Right atrium auricular region (tissue), 2 donors: ENCODE data around the gene YTHDF1. TPM values are rescaled to one million over a fixed set of nuclear protein-coding genes. Genes with fewer than 3 reads are reported as not detected.

ENCODE experiments used
- DNase-seq: peaks from one replicate; pipeline ENCODE4 v3.0.0-alpha.2; 2019; ENCODE audit warnings: low spot score
- H3K27ac ChIP-seq, 2 donors: fragments of 200-600 bp; sonication (generic); 1 replicate in 1 of 2; 2 replicates in 1 of 2; pipeline ENCODE4 v1.5.1; 2016 to 2019
- H3K27me3 ChIP-seq, 2 donors: fragments of 200-600 bp; sonication (generic); one replicate each; pipeline versions ENCODE4 v1.5.1 to v1.6.0; 2017 to 2019
- H3K36me3 ChIP-seq: fragments of 200-600 bp; sonication (generic); one replicate; pipeline ENCODE4 v1.5.1; 2016
- H3K4me1 ChIP-seq, 2 donors: fragments of 200-600 bp; sonication (generic); one replicate each; pipeline versions ENCODE4 v1.5.1 to v1.6.0; 2017 to 2019
- H3K4me3 ChIP-seq, 2 donors: fragments of 200-600 bp; sonication (generic); 1 replicate in 1 of 2; 2 replicates in 1 of 2; pipeline ENCODE4 v1.5.1; 2017 to 2019; ENCODE audit warnings: mild to moderate bottlenecking in 1 of 2, moderate library complexity in 1 of 2
- H3K9me3 ChIP-seq, 2 donors: fragments of 200-600 bp; sonication (generic); one replicate each; pipeline ENCODE4 v1.5.1; 2019
- CTCF ChIP-seq, 2 donors: fragments of 200-600 bp; sonication (generic); IDR thresholded peaks; one replicate each; pipeline ENCODE4 v1.5.1; 2019; ENCODE audit warnings: antibody characterized with exemption in 2 of 2
- total RNA-seq, 2 donors: library from RNA; depleted of rRNA; stranded (reverse); fragments of >200 nt; gene quantifications; one replicate each; pipeline ENCODE4 v1.1.0, GENCODE V29; 2016

YTHDF1 gene
- total RNA-seq, 2 donors from 2014 or later: 15.7 to 26.1 TPM

- TF ChIP-seq CTCF (IDR thresholded peaks at IDR 0.05): no peak
Measured at GRCh38 chr20:63210011-63210605, 5.8 kb downstream of the YTHDF1 start.

GRCh38 chr20:63208346-63208909, 7.5 kb downstream of the YTHDF1 start:
- no peak for TF ChIP-seq CTCF (IDR thresholded peaks at IDR 0.05)
- Histone ChIP-seq H3K4me3 (no peak overlapping the region), H3K27me3 (no peaks in the 10 kb centered on the region), H3K9me3 (no peaks in the 10 kb centered on the region), H3K27ac (no peak overlapping the region), H3K4me1 (peaks cover 0 to 39% of the 10 kb centered on the region in 2 donors), H3K36me3 (peaks cover 87% of the 10 kb centered on the region)
- DNase-seq: no peak

More at GRCh38 chr20:63210011-63210605, 5.8 kb downstream of the YTHDF1 start:
- H3K27me3 ChIP-seq: no peaks in the 10 kb centered on the region
- DNase-seq: no peak
- H3K4me3 ChIP-seq: no peak overlapping the region
- peaks cover 80% of the 10 kb centered on the region for H3K36me3 ChIP-seq
- H3K9me3 ChIP-seq: no peaks in the 10 kb centered on the region
- no peak overlapping the region for H3K27ac ChIP-seq
- peaks cover 0 to 55% of the 10 kb centered on the region in 2 donors for H3K4me1 ChIP-seq

GRCh38 chr20:63206878-63207277, 9.1 kb downstream of the YTHDF1 start:
- no peak overlapping the region for H3K27ac ChIP-seq
- no peaks in the 10 kb centered on the region for H3K9me3 ChIP-seq
- peaks cover 87% of the 10 kb centered on the region for H3K36me3 ChIP-seq
- TF ChIP-seq CTCF (IDR thresholded peaks at IDR 0.05): no peak
- H3K4me1 ChIP-seq: peaks cover 0 to 25% of the 10 kb centered on the region in 2 donors
- no peak for DNase-seq
- H3K27me3 ChIP-seq: no peaks in the 10 kb centered on the region
- no peak overlapping the region for H3K4me3 ChIP-seq

- Histone ChIP-seq H3K36me3 (peaks cover 87% of the 10 kb centered on the region), H3K27me3 (no peaks in the 10 kb centered on the region), H3K9me3 (no peaks in the 10 kb centered on the region), H3K4me1 (peaks cover 0 to 19% of the 10 kb centered on the region in 2 donors), H3K27ac (no peak overlapping the region), H3K4me3 (no peak overlapping the region)
- no peak for TF ChIP-seq CTCF (IDR thresholded peaks at IDR 0.05)
- no peak for DNase-seq
Measured at GRCh38 chr20:63205896-63206295, 10.0 kb downstream of the YTHDF1 start.

- Histone ChIP-seq H3K4me3 (no peak overlapping the region), H3K36me3 (peaks cover 86% of the 10 kb centered on the region), H3K27me3 (no peaks in the 10 kb centered on the region), H3K9me3 (no peaks in the 10 kb centered on the region), H3K27ac (no peak overlapping the region), H3K4me1 (peaks cover 0 to 6% of the 10 kb centered on the region in 2 donors)
- TF ChIP-seq CTCF (IDR thresholded peaks at IDR 0.05): no peak
- DNase-seq: no peak
Measured at GRCh38 chr20:63204362-63204761, 11.6 kb downstream of the YTHDF1 start.
